ENCODE measurements around the gene LIFR.

- TF ChIP-seq CTCF (IDR thresholded peaks at IDR 0.05) (no peak), POLR2A (IDR thresholded peaks at IDR 0.05) (no peak)
Observed at GRCh38 chr5:38478166-38478565, 78.3 kb downstream of the LIFR start.
